A549 (cell line): ENCODE data around the gene KCNQ1. TPM values are rescaled to one million over a fixed set of nuclear protein-coding genes. Genes with fewer than 3 reads are reported as not detected.

ENCODE experiments used
- ATAC-seq, 2 experiments: fragments of 200-7000 bp in 1 of 2; fragments of >200 bp in 1 of 2; cut with Nextera tagmentation in 1 of 2; cut with Tn5 transposase in 1 of 2; 3 replicates each; pipeline versions ENCODE4 v1.8.0 to v1.9.1; 2018 to 2020; ENCODE audit warnings: mild to moderate bottlenecking in 1 of 2, moderate library complexity in 1 of 2
- CTCF ChIA-PET: fragments of 300-600 bp; sonication (Branson Sonifier 250); formaldehyde crosslinking; extraction: SDS; loops from one replicate; lab custom pipeline; 2021; ENCODE audit warnings: antibody characterized with exemption, inconsistent platforms; lab: Yijun Ruan, JAX
- POLR2A ChIA-PET: fragments of 350-600 bp; formaldehyde crosslinking; extraction: SDS; loops from one replicate; lab custom pipeline; 2021; ENCODE audit warnings: antibody characterized with exemption, inconsistent platforms; lab: Yijun Ruan, JAX
- DNase-seq, 2 experiments: peaks; one replicate each; pipeline versions ENCODE4 v3.0.0 to v3.0.0-alpha.2; 2011 to 2016; ENCODE audit warnings: low read depth in 1 of 2, low spot score in 1 of 2
- FAIRE-seq: peaks from 2 replicates; lab custom pipeline; 2011; peaks lifted over from hg19 to GRCh38; lab: Jason Lieb, UNC
- H3K27ac ChIP-seq, 2 experiments: fragments of >200 bp; sonication (Bioruptor Twin); formaldehyde crosslinking; 3 replicates each; pipeline ENCODE4 v1.5.1; 2016 to 2017
- H3K4me1 ChIP-seq: fragments of >200 bp; sonication (Bioruptor Twin); formaldehyde crosslinking; 3 replicates; pipeline ENCODE4 v1.6.1; 2016
- H3K4me2 ChIP-seq: fragments of >200 bp; sonication (Bioruptor Twin); formaldehyde crosslinking; 3 replicates; pipeline ENCODE4 v1.6.1; 2016
- H3K4me3 ChIP-seq: fragments of >200 bp; sonication (Bioruptor Twin); formaldehyde crosslinking; 3 replicates; pipeline ENCODE4 v1.5.1; 2016
- H3K9me3 ChIP-seq: fragments of >200 bp; sonication (Bioruptor Twin); formaldehyde crosslinking; 3 replicates; pipeline ENCODE4 v1.6.1; 2016
- BHLHE40 ChIP-seq: IDR thresholded peaks from 2 replicates; pipeline ENCODE4 v1.6.1; 2012; ENCODE audit warnings: low read depth, low read length, inconsistent platforms
- CBX8 ChIP-seq: fragments of 200-600 bp; sonication (generic); IDR thresholded peaks from 2 replicates; pipeline ENCODE4 v1.6.1; 2016
- CEBPB ChIP-seq, 2 experiments: fragments of >200 bp in 1 of 2; sonication (Bioruptor Twin) in 1 of 2; formaldehyde crosslinking in 1 of 2; IDR thresholded peaks; 2 replicates each; pipeline ENCODE4 v1.6.1; 2012 to 2016
- E2F6 ChIP-seq: IDR thresholded peaks from 2 replicates; pipeline ENCODE4 v1.6.1; 2012; ENCODE audit warnings: low read depth, borderline replicate concordance
- EP300 ChIP-seq, 2 experiments: fragments of >200 bp; sonication (Bioruptor Twin); formaldehyde crosslinking; IDR thresholded peaks; 2 replicates in 1 of 2; 3 replicates in 1 of 2; pipeline ENCODE4 v1.6.1; 2016 to 2017
- ESRRA ChIP-seq: fragments of 150-350 bp; IDR thresholded peaks from 2 replicates; pipeline ENCODE4 v1.6.1; 2014; ENCODE audit warnings: mild to moderate bottlenecking, low read length, borderline replicate concordance
- FOSL2 ChIP-seq, 2 experiments: fragments of 450-650 bp in 1 of 2; fragments of >200 bp in 1 of 2; sonication (Bioruptor Twin) in 1 of 2; formaldehyde crosslinking; IDR thresholded peaks; 2 replicates each; pipeline versions ENCODE4 v1.5.0 to v1.6.1; 2016 to 2020; ENCODE audit warnings: mild to moderate bottlenecking in 1 of 2, moderate library complexity in 1 of 2
- HOXA7 ChIP-seq: fragments of 250-450 bp; sonication (Bioruptor Pico); IDR thresholded peaks from 2 replicates; pipeline ENCODE4 v1.5.0; 2020; ENCODE audit warnings: mild to moderate bottlenecking, moderate library complexity
- HOXB5 ChIP-seq: fragments of 250-450 bp; sonication (Bioruptor Pico); IDR thresholded peaks from 2 replicates; pipeline ENCODE4 v1.5.0; 2020; ENCODE audit warnings: mild to moderate bottlenecking, moderate library complexity
- JUNB ChIP-seq: fragments of >200 bp; sonication (Bioruptor Twin); formaldehyde crosslinking; IDR thresholded peaks from 2 replicates; pipeline ENCODE4 v1.6.1; 2016
- KDM5A ChIP-seq: fragments of 200-600 bp; sonication (generic); IDR thresholded peaks from 2 replicates; pipeline ENCODE4 v1.6.1; 2016; ENCODE audit warnings: antibody characterized with exemption, mild to moderate bottlenecking
- RAD21 ChIP-seq, 2 experiments: fragments of >200 bp in 1 of 2; sonication (Bioruptor Twin) in 1 of 2; formaldehyde crosslinking in 1 of 2; IDR thresholded peaks in 1 of 2; conservative IDR thresholded peaks in 1 of 2; 2 replicates in 1 of 2; 3 replicates in 1 of 2; pipeline ENCODE4 v1.6.1; 2012 to 2018; ENCODE audit warnings: inconsistent platforms in 1 of 2
- RCOR1 ChIP-seq: fragments of 150-350 bp; IDR thresholded peaks from 2 replicates; pipeline ENCODE4 v1.6.1; 2014; ENCODE audit warnings: antibody characterized with exemption, low read length, low read depth
- SMC3 ChIP-seq: fragments of >200 bp; sonication (Bioruptor Twin); formaldehyde crosslinking; IDR thresholded peaks from 3 replicates; pipeline ENCODE4 v1.6.1; 2018; ENCODE audit warnings: inconsistent platforms
- SREBF2 ChIP-seq: fragments of 450-650 bp; IDR thresholded peaks from 2 replicates; pipeline ENCODE4 v1.6.1; 2014; ENCODE audit warnings: mild to moderate bottlenecking, moderate library complexity
- TFCP2L1 ChIP-seq: fragments of 250-450 bp; sonication (Bioruptor Pico); IDR thresholded peaks from 2 replicates; pipeline ENCODE4 v1.5.0; 2021; ENCODE audit warnings: mild to moderate bottlenecking
- USF2 ChIP-seq: fragments of 450-650 bp; IDR thresholded peaks from 2 replicates; pipeline ENCODE4 v1.6.1; 2014; ENCODE audit warnings: antibody characterized with exemption
- WGBS: methylation state at CpG from one replicate; pipeline ENCODE4 v1.1.6; 2017; ENCODE audit errors: missing lambda C conversion rate; 5-methylcytosine and 5-hydroxymethylcytosine counted together
- polyA plus RNA-seq, 4 experiments: library from polyadenylated mRNA; depleted of rRNA in 3 of 4; stranded (reverse); fragments of >200 nt; fragmentation: RNase III in 1 of 4; extraction: RNeasy Plus Mini Kit Qiagen cat#74134 plus additional on column Dnase treatment in 1 of 4; gene quantifications; 2 replicates in 3 of 4; 3 replicates in 1 of 4; pipeline ENCODE4 v1.2.3, GENCODE V29; 2011 to 2017
- TF ChIP-seq, protein P1 (sequence below): fragments of >200 bp; sonication (Bioruptor Twin); formaldehyde crosslinking; IDR thresholded peaks from 3 replicates; pipeline ENCODE4 v1.5.1; 2016
- TF ChIP-seq, protein P2 (sequence below): IDR thresholded peaks from 2 replicates; pipeline ENCODE4 v1.6.1; 2012
- TF ChIP-seq, protein P3 (sequence below): fragments of >200 bp; sonication (Bioruptor Twin); formaldehyde crosslinking; IDR thresholded peaks from 2 replicates; pipeline ENCODE4 v1.6.1; 2016
- TF ChIP-seq, protein P4 (sequence below): fragments of 250-450 bp; sonication (Bioruptor Pico); IDR thresholded peaks from 2 replicates; pipeline ENCODE4 v1.5.0; 2021; ENCODE audit warnings: mild to moderate bottlenecking, moderate library complexity, borderline replicate concordance
- TF ChIP-seq, protein P5 (sequence below): fragments of 250-450 bp; sonication (Bioruptor Pico); IDR thresholded peaks from 2 replicates; pipeline ENCODE4 v1.5.0; 2020; ENCODE audit warnings: low read depth, mild to moderate bottlenecking, moderate library complexity

KCNQ1 gene
- polyA plus RNA-seq, 2 of the 4 experiments (the other 2 are of a cell fraction): 0.14 to 0.17 TPM

GRCh38 chr11:2415171-2415570 lies 29.6 kb upstream of the KCNQ1 start:
- DNase-seq (no peak), FAIRE-seq (no peak), ATAC-seq (no peak)
- no peak for TF ChIP-seq CEBPB (IDR thresholded peaks at IDR 0.05)
- no peak for TF ChIP-seq RCOR1
- TF ChIP-seq HOXA7 (CRISPR knock-in tag): no peak
- TF ChIP-seq KDM5A: no peak
- TF ChIP-seq, protein P1, sequence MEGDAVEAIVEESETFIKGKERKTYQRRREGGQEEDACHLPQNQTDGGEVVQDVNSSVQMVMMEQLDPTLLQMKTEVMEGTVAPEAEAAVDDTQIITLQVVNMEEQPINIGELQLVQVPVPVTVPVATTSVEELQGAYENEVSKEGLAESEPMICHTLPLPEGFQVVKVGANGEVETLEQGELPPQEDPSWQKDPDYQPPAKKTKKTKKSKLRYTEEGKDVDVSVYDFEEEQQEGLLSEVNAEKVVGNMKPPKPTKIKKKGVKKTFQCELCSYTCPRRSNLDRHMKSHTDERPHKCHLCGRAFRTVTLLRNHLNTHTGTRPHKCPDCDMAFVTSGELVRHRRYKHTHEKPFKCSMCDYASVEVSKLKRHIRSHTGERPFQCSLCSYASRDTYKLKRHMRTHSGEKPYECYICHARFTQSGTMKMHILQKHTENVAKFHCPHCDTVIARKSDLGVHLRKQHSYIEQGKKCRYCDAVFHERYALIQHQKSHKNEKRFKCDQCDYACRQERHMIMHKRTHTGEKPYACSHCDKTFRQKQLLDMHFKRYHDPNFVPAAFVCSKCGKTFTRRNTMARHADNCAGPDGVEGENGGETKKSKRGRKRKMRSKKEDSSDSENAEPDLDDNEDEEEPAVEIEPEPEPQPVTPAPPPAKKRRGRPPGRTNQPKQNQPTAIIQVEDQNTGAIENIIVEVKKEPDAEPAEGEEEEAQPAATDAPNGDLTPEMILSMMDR: no peak
- no peak for TF ChIP-seq RAD21 (conservative IDR thresholded peaks at IDR 0.05 in 1 of 2, IDR thresholded peaks at IDR 0.05 in 1 of 2)
- no peak for TF ChIP-seq BHLHE40
- TF ChIP-seq, protein P2, sequence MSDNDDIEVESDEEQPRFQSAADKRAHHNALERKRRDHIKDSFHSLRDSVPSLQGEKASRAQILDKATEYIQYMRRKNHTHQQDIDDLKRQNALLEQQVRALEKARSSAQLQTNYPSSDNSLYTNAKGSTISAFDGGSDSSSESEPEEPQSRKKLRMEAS: no peak
- TF ChIP-seq TFCP2L1 (CRISPR knock-in tag): no peak
- no peak for TF ChIP-seq FOSL2 (IDR thresholded peaks at IDR 0.05)
- no peak for TF ChIP-seq FOSL2 (CRISPR knock-in tag; IDR thresholded peaks at IDR 0.05)
- TF ChIP-seq E2F6: no peak
- no peak for TF ChIP-seq EP300 (IDR thresholded peaks at IDR 0.05)
- no peak for TF ChIP-seq USF2
- TF ChIP-seq, protein P3, sequence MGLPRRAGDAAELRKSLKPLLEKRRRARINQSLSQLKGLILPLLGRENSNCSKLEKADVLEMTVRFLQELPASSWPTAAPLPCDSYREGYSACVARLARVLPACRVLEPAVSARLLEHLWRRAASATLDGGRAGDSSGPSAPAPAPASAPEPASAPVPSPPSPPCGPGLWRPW: no peak
- no peak for TF ChIP-seq SREBF2
- TF ChIP-seq ESRRA: no peak
- ChIA-PET CTCF (interaction anchor here (0.9 to 31.0 kb wide), 5 partner anchors 10 to 116 kb away, joined by 3 to 903 read pairs (median 4); partner anchors contain the start of genes C11orf21 and TSPAN32), POLR2A (no interaction called here)
- Histone ChIP-seq H3K4me1 (no peaks in the 10 kb centered on the region), H3K4me3 (no peak overlapping the region), H3K9me3 (no peaks in the 10 kb centered on the region), H3K4me2 (no peak overlapping the region), H3K27ac (no peak overlapping the region)
- 74% methylated on average over 21 of the region's 28 CpGs for WGBS

GRCh38 chr11:2415601-2416380 lies 29.0 kb upstream of the KCNQ1 start:
- ChIA-PET CTCF (interaction anchor here (0.9 to 31.0 kb wide), 5 partner anchors 10 to 116 kb away, joined by 3 to 903 read pairs (median 4); partner anchors contain the start of genes C11orf21 and TSPAN32), POLR2A (no interaction called here)
- H3K4me2 ChIP-seq: no peak overlapping the region
- TF ChIP-seq HOXB5 (no peak), JUNB (no peak), SMC3 (no peak), CBX8 (no peak)
- TF ChIP-seq, protein P4, sequence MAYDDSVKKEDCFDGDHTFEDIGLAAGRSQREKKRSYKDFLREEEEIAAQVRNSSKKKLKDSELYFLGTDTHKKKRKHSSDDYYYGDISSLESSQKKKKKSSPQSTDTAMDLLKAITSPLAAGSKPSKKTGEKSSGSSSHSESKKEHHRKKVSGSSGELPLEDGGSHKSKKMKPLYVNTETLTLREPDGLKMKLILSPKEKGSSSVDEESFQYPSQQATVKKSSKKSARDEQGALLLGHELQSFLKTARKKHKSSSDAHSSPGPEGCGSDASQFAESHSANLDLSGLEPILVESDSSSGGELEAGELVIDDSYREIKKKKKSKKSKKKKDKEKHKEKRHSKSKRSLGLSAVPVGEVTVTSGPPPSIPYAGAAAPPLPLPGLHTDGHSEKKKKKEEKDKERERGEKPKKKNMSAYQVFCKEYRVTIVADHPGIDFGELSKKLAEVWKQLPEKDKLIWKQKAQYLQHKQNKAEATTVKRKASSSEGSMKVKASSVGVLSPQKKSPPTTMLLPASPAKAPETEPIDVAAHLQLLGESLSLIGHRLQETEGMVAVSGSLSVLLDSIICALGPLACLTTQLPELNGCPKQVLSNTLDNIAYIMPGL: no peak
- TF ChIP-seq, protein P5, sequence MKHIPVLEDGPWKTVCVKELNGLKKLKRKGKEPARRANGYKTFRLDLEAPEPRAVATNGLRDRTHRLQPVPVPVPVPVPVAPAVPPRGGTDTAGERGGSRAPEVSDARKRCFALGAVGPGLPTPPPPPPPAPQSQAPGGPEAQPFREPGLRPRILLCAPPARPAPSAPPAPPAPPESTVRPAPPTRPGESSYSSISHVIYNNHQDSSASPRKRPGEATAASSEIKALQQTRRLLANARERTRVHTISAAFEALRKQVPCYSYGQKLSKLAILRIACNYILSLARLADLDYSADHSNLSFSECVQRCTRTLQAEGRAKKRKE (CRISPR knock-in tag): no peak
- H3K4me1 ChIP-seq: no peaks in the 10 kb centered on the region
- FAIRE-seq (no peak), DNase-seq (no peak), ATAC-seq (no peak)
- H3K4me3 ChIP-seq: no peak overlapping the region
- H3K27ac ChIP-seq: no peak overlapping the region
- WGBS: 38% methylated on average over 25 of the region's 34 CpGs
- no peaks in the 10 kb centered on the region for H3K9me3 ChIP-seq
